Neural cell (in vitro differentiated cells): ENCODE data around the gene ATG14. TPM values are rescaled to one million over a fixed set of nuclear protein-coding genes. Genes with fewer than 3 reads are reported as not detected.

Source experiments
- H2AFZ ChIP-seq: fragments of 200-600, 300-800 bp; sonication (generic), shearing (Covaris generic); 2 replicates; pipeline ENCODE4 v1.6.0; 2014; ENCODE audit warnings: low read depth, mild to moderate bottlenecking, antibody characterized with exemption, low read length, moderate library complexity
- H3F3A ChIP-seq: fragments of 200-600 bp; shearing (Covaris generic); 2 replicates; pipeline ENCODE4 v1.6.1; 2016; ENCODE audit warnings: mild to moderate bottlenecking, moderate library complexity, mixed read lengths, antibody characterized with exemption, low read length; ENCODE audit not compliant: insufficient read depth, poor library complexity, severe bottlenecking
- H3K27ac ChIP-seq: fragments of 200-600, 300-800 bp; sonication (generic), shearing (Covaris generic); 2 replicates; pipeline ENCODE4 v1.5.1; 2014; ENCODE audit warnings: mild to moderate bottlenecking, low read length, moderate library complexity
- H3K27me3 ChIP-seq: fragments of 300-800, 200-600 bp; sonication (generic), shearing (Covaris generic); 2 replicates; pipeline ENCODE4 v1.6.0; 2014; ENCODE audit warnings: mild to moderate bottlenecking, low read depth, low read length, moderate library complexity; ENCODE audit not compliant: insufficient read depth
- H3K36me3 ChIP-seq: fragments of 300-800, 200-600 bp; sonication (generic), shearing (Covaris generic); 2 replicates; pipeline ENCODE4 v1.5.1; 2014; ENCODE audit warnings: mild to moderate bottlenecking, antibody characterized with exemption, low read length, moderate library complexity; ENCODE audit not compliant: insufficient read depth
- H3K4me2 ChIP-seq: fragments of 300-800, 200-600 bp; sonication (generic), shearing (Covaris generic); 2 replicates; pipeline ENCODE4 v1.6.0; 2014; ENCODE audit warnings: mild to moderate bottlenecking, low read length
- H3K4me3 ChIP-seq: fragments of 300-800, 200-600 bp; sonication (generic), shearing (Covaris generic); 2 replicates; pipeline ENCODE4 v1.5.1; 2014; ENCODE audit warnings: mild to moderate bottlenecking, low read length, moderate library complexity
- H3K79me2 ChIP-seq: fragments of 200-600 bp; shearing (Covaris generic); replicated peaks from 2 replicates; pipeline ENCODE4 v1.6.0; 2014; ENCODE audit warnings: mild to moderate bottlenecking, low read length, moderate library complexity; ENCODE audit not compliant: insufficient read depth
- H3K9ac ChIP-seq: fragments of 300-800, 200-600 bp; sonication (generic), shearing (Covaris generic); 2 replicates; pipeline ENCODE4 v1.6.1; 2016; ENCODE audit warnings: mild to moderate bottlenecking, low read length, mixed read lengths
- H3K9me2 ChIP-seq: fragments of 200-600 bp; shearing (Covaris generic); 2 replicates; pipeline ENCODE4 v1.6.1; 2016; ENCODE audit warnings: mild to moderate bottlenecking, low read length, mixed read lengths; ENCODE audit not compliant: insufficient read depth
- H3K9me3 ChIP-seq: fragments of 200-600, 300-800 bp; sonication (generic), shearing (Covaris generic); 2 replicates; pipeline ENCODE4 v1.6.1; 2016; ENCODE audit warnings: mild to moderate bottlenecking, mixed run types, low read length, moderate library complexity, mixed read lengths
- H4K20me1 ChIP-seq: fragments of 200-600 bp; shearing (Covaris generic); 2 replicates; pipeline ENCODE4 v1.6.1; 2016; ENCODE audit warnings: mild to moderate bottlenecking, mixed run types; ENCODE audit not compliant: insufficient read depth
- EP300 ChIP-seq: fragments of 450-650 bp; conservative IDR thresholded peaks from 2 replicates; pipeline ENCODE4 v1.6.1; 2014; ENCODE audit warnings: antibody characterized with exemption, mild to moderate bottlenecking, moderate library complexity; ENCODE audit not compliant: poor library complexity, severe bottlenecking
- EZH2 ChIP-seq: fragments of 200-600, 300-800 bp; shearing (Covaris generic), sonication (generic); IDR thresholded peaks from 2 replicates; pipeline ENCODE4 v1.6.1; 2014; ENCODE audit warnings: antibody characterized with exemption, low read length, borderline replicate concordance, mild to moderate bottlenecking; ENCODE audit not compliant: insufficient read depth, poor library complexity, severe bottlenecking
- MXI1 ChIP-seq: fragments of 450-650 bp; conservative IDR thresholded peaks from 2 replicates; pipeline ENCODE4 v1.6.1; 2014; ENCODE audit warnings: antibody characterized with exemption, mild to moderate bottlenecking; ENCODE audit not compliant: poor library complexity, severe bottlenecking
- POLR2AphosphoS5 ChIP-seq: IDR thresholded peaks from 2 replicates; pipeline ENCODE4 v1.6.1; 2012
- RAD21 ChIP-seq: fragments of 450-650 bp; conservative IDR thresholded peaks from 2 replicates; pipeline ENCODE4 v1.6.1; 2014; ENCODE audit warnings: antibody characterized with exemption, mild to moderate bottlenecking, moderate library complexity
- SMC3 ChIP-seq: fragments of 450-650 bp; conservative IDR thresholded peaks from 2 replicates; pipeline ENCODE4 v1.6.1; 2014; ENCODE audit warnings: antibody characterized with exemption, mild to moderate bottlenecking, moderate library complexity; ENCODE audit not compliant: poor library complexity
- TAF1 ChIP-seq: IDR thresholded peaks from 2 replicates; pipeline ENCODE4 v1.6.1; 2012; ENCODE audit warnings: low read depth
- polyA plus RNA-seq: library from polyadenylated mRNA; depleted of rRNA; stranded (reverse); fragments of >200 nt; gene quantifications from 2 replicates; pipeline ENCODE4 v1.2.3, GENCODE V29; 2014
- TF ChIP-seq, protein P1 (sequence below): fragments of 450-650 bp; IDR thresholded peaks from 2 replicates; pipeline ENCODE4 v1.5.1; 2014; ENCODE audit warnings: antibody characterized with exemption, mild to moderate bottlenecking, moderate library complexity; ENCODE audit not compliant: poor library complexity, severe bottlenecking
- TF ChIP-seq, protein P2 (sequence below): IDR thresholded peaks from 2 replicates; pipeline ENCODE4 v1.6.1; 2012; ENCODE audit warnings: borderline replicate concordance

Gene ATG14
- polyA plus RNA-seq, 1 donor from 2014 or later, result 28.2 TPM

DNA sequence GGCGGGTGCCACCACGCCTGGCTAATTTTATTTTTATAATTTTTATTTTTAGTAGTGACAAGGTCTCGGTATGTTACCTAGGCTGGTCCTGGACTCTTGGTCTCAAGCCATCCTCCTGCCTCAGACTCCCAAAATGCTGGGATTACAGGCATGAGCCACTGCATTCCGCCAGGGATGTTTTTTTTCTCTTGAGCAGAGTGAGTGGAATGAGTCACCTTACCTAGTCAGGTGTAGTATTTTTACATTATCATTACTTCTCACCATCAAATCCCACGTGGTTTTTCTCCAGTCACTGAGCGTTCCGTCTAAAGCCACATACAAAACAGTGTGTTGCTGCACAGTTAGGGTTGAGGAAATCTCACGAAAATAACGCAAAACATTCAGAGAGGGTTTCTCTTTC is 29.7 kb upstream of the ATG14 start:
- no peaks in the 10 kb centered on the region for H3K9me3 ChIP-seq
- H2AFZ ChIP-seq, result no peak overlapping the region
- no peak overlapping the region for H3K27ac ChIP-seq
- no peaks in the 10 kb centered on the region for H3K79me2 ChIP-seq
- no peak overlapping the region for H3K9ac ChIP-seq
- no peak for TF ChIP-seq EZH2
- no peak for TF ChIP-seq TAF1
- TF ChIP-seq, protein P1, sequence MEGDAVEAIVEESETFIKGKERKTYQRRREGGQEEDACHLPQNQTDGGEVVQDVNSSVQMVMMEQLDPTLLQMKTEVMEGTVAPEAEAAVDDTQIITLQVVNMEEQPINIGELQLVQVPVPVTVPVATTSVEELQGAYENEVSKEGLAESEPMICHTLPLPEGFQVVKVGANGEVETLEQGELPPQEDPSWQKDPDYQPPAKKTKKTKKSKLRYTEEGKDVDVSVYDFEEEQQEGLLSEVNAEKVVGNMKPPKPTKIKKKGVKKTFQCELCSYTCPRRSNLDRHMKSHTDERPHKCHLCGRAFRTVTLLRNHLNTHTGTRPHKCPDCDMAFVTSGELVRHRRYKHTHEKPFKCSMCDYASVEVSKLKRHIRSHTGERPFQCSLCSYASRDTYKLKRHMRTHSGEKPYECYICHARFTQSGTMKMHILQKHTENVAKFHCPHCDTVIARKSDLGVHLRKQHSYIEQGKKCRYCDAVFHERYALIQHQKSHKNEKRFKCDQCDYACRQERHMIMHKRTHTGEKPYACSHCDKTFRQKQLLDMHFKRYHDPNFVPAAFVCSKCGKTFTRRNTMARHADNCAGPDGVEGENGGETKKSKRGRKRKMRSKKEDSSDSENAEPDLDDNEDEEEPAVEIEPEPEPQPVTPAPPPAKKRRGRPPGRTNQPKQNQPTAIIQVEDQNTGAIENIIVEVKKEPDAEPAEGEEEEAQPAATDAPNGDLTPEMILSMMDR, result no peak
- TF ChIP-seq SMC3, result no peak
- TF ChIP-seq RAD21, result no peak
- no peaks in the 10 kb centered on the region for H3F3A ChIP-seq
- no peak overlapping the region for H3K4me2 ChIP-seq
- H3K27me3 ChIP-seq, result no peaks in the 10 kb centered on the region
- no peak overlapping the region for H3K4me3 ChIP-seq
- H3K36me3 ChIP-seq, result no peaks in the 10 kb centered on the region
- H3K9me2 ChIP-seq, result no peaks in the 10 kb centered on the region
- no peaks in the 10 kb centered on the region for H4K20me1 ChIP-seq

DNA sequence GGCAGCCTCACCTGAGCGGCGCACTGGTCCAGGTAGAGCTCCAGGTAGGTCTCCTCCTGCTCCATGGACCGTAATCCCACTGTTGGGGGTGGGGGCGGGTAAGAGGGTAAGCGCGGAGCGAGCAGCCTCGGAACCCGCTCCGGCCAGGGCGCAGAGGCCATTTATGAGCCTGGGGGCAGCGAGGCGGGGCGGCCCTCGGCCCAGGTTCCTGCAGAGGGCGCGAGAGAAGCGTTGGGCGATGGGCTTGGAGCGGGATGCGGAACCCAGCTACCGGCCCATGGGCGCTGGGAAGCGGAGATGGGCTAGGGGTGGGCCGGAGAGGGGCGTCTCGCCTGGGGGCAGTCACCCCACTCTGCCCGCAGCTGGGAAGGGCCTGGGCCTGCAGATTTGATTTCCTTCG is 28.8 kb upstream of the ATG14 start, which contains the start of gene TBPL2:
TSS of gene TBPL2 (minus strand) at position 232 of the 400 bp plus-strand sequence. CDS start at position 65, 167 bp downstream.
- H3K9me2 ChIP-seq, result no peaks in the 10 kb centered on the region
- H3K27me3 ChIP-seq, result no peaks in the 10 kb centered on the region
- no peak for TF ChIP-seq EZH2
- TF ChIP-seq, protein P1, result no peak
- TF ChIP-seq RAD21, result no peak
- TF ChIP-seq EP300, result no peak
- TF ChIP-seq MXI1, result no peak
- TF ChIP-seq POLR2AphosphoS5, result no peak
- TF ChIP-seq TAF1, result no peak
- no peaks in the 10 kb centered on the region for H4K20me1 ChIP-seq
- H3K4me3 ChIP-seq, result no peak within 1 kb of the TSS
- no peaks in the 10 kb centered on the region for H3K9me3 ChIP-seq
- no peaks in the 10 kb centered on the region for H3F3A ChIP-seq
- no peak within 1 kb of the TSS for H3K9ac ChIP-seq
- no peak within 1 kb of the TSS for H3K4me2 ChIP-seq
- H2AFZ ChIP-seq, result no peak within 1 kb of the TSS
- no peak within 1 kb of the TSS for H3K27ac ChIP-seq
- no peaks in the 10 kb centered on the region for H3K79me2 ChIP-seq
- H3K36me3 ChIP-seq, result no peaks in the 10 kb centered on the region

DNA sequence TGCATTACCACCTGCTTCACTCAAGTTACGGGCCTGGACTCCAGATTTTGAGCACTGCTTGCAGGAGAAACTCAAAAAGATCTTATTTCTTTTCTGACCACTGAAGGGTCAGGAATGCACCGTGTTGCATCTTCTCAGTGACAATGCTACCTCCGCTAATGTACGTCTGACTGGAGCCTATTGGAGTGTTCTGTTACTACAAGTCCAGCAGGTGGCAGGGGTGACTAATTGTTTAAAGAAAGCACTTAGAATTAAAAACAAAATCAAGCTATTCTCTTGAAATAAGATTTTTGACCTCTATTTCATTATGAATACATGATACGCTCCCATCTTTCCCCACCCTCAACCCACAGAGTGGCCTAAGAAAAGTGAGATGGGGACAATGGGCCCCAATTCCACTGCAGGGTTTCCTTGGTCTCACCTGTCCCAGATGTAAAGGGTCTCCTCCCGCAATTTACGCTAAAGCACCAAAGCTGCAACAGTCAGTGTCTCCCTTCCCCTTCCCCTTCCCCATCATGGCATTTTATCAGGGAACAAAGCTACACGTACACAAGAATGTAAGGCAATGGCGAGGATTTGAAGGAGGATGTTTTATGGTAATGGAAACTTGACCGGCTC is 26.5 kb upstream of the ATG14 start:
- Histone ChIP-seq H3K9me2 (no peaks in the 10 kb centered on the region), H3K27ac (no peak overlapping the region)

More for the DNA sequence above, 26.5 kb upstream of the ATG14 start:
- no peaks in the 10 kb centered on the region for H4K20me1 ChIP-seq
- TF ChIP-seq, protein P2, sequence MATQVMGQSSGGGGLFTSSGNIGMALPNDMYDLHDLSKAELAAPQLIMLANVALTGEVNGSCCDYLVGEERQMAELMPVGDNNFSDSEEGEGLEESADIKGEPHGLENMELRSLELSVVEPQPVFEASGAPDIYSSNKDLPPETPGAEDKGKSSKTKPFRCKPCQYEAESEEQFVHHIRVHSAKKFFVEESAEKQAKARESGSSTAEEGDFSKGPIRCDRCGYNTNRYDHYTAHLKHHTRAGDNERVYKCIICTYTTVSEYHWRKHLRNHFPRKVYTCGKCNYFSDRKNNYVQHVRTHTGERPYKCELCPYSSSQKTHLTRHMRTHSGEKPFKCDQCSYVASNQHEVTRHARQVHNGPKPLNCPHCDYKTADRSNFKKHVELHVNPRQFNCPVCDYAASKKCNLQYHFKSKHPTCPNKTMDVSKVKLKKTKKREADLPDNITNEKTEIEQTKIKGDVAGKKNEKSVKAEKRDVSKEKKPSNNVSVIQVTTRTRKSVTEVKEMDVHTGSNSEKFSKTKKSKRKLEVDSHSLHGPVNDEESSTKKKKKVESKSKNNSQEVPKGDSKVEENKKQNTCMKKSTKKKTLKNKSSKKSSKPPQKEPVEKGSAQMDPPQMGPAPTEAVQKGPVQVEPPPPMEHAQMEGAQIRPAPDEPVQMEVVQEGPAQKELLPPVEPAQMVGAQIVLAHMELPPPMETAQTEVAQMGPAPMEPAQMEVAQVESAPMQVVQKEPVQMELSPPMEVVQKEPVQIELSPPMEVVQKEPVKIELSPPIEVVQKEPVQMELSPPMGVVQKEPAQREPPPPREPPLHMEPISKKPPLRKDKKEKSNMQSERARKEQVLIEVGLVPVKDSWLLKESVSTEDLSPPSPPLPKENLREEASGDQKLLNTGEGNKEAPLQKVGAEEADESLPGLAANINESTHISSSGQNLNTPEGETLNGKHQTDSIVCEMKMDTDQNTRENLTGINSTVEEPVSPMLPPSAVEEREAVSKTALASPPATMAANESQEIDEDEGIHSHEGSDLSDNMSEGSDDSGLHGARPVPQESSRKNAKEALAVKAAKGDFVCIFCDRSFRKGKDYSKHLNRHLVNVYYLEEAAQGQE, result no peak
- no peak for TF ChIP-seq MXI1
- TF ChIP-seq, protein P1, result peak; percentile 69
- peak; percentile 78 for TF ChIP-seq SMC3
- no peak for TF ChIP-seq POLR2AphosphoS5
- TF ChIP-seq RAD21, result peak; percentile 73
- H3K36me3 ChIP-seq, result no peaks in the 10 kb centered on the region
- no peak overlapping the region for H3K9ac ChIP-seq
- H3K4me2 ChIP-seq, result no peak overlapping the region
- no peak overlapping the region for H2AFZ ChIP-seq
- no peaks in the 10 kb centered on the region for H3K27me3 ChIP-seq
- H3K4me3 ChIP-seq, result no peak overlapping the region
- H3F3A ChIP-seq, result no peaks in the 10 kb centered on the region
- no peaks in the 10 kb centered on the region for H3K9me3 ChIP-seq
- H3K79me2 ChIP-seq, result no peaks in the 10 kb centered on the region
